PFSK-1 (cell line): ENCODE results near the gene IL20RA.

ENCODE experiments used
- FOXP2 ChIP-seq: optimal IDR thresholded peaks from 2 replicates; pipeline ENCODE3; 2011; ENCODE audit warnings: borderline replicate concordance, control low read depth, inconsistent platforms; ENCODE audit not compliant: insufficient read depth; ENCODE audit errors: extremely low read length, extremely low read depth
- POLR2AphosphoS5 ChIP-seq: IDR thresholded peaks from 2 replicates; pipeline ENCODE4 v1.6.1; 2012; ENCODE audit warnings: low read depth, mild to moderate bottlenecking, control low read depth, low read length, moderate library complexity
- SIN3A ChIP-seq: IDR thresholded peaks from 2 replicates; pipeline ENCODE4 v1.6.1; 2012; ENCODE audit warnings: mild to moderate bottlenecking, low read length, moderate library complexity, borderline replicate concordance; ENCODE audit not compliant: insufficient read depth
- TAF1 ChIP-seq: IDR thresholded peaks from 2 replicates; pipeline ENCODE4 v1.6.1; 2012; ENCODE audit warnings: low read length, control low read depth, borderline replicate concordance; ENCODE audit not compliant: insufficient read depth
- TF ChIP-seq, protein P1 (sequence below), 2 experiments: IDR thresholded peaks; 2 replicates each; pipeline versions ENCODE4 v1.6.1 to v1.8.0; 2011 to 2012; ENCODE audit warnings: low read depth in 2 of 2, low read length in 2 of 2, control low read depth in 1 of 2, inconsistent platforms in 1 of 2, mild to moderate bottlenecking in 1 of 2, moderate library complexity in 1 of 2; ENCODE audit not compliant: insufficient read depth in 1 of 2

Gene IL20RA

GRCh38 chr6:137036566-137037300, 8.0 kb downstream of the IL20RA start:
- TF ChIP-seq, protein P1, sequence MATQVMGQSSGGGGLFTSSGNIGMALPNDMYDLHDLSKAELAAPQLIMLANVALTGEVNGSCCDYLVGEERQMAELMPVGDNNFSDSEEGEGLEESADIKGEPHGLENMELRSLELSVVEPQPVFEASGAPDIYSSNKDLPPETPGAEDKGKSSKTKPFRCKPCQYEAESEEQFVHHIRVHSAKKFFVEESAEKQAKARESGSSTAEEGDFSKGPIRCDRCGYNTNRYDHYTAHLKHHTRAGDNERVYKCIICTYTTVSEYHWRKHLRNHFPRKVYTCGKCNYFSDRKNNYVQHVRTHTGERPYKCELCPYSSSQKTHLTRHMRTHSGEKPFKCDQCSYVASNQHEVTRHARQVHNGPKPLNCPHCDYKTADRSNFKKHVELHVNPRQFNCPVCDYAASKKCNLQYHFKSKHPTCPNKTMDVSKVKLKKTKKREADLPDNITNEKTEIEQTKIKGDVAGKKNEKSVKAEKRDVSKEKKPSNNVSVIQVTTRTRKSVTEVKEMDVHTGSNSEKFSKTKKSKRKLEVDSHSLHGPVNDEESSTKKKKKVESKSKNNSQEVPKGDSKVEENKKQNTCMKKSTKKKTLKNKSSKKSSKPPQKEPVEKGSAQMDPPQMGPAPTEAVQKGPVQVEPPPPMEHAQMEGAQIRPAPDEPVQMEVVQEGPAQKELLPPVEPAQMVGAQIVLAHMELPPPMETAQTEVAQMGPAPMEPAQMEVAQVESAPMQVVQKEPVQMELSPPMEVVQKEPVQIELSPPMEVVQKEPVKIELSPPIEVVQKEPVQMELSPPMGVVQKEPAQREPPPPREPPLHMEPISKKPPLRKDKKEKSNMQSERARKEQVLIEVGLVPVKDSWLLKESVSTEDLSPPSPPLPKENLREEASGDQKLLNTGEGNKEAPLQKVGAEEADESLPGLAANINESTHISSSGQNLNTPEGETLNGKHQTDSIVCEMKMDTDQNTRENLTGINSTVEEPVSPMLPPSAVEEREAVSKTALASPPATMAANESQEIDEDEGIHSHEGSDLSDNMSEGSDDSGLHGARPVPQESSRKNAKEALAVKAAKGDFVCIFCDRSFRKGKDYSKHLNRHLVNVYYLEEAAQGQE (IDR thresholded peaks at IDR 0.05; ENCODE audit: insufficient read depth in 1 of 2, low read depth in 2 of 2, low read length in 2 of 2): no peak
- TF ChIP-seq POLR2AphosphoS5 (no peak), FOXP2 (no peak), SIN3A (no peak), TAF1 (no peak)

GRCh38 chr6:137033828-137034227, 10.9 kb downstream of the IL20RA start:
- TF ChIP-seq FOXP2 (no peak), SIN3A (no peak), POLR2AphosphoS5 (no peak), TAF1 (no peak)
- TF ChIP-seq, protein P1 (IDR thresholded peaks at IDR 0.05; ENCODE audit: insufficient read depth in 1 of 2, low read depth in 2 of 2, low read length in 2 of 2): no peak

GRCh38 chr6:137031122-137031521, 13.6 kb downstream of the IL20RA start:
- TF ChIP-seq POLR2AphosphoS5 (no peak), TAF1 (no peak), FOXP2 (no peak), SIN3A (no peak)
- TF ChIP-seq, protein P1 (IDR thresholded peaks at IDR 0.05; ENCODE audit: insufficient read depth in 1 of 2, low read depth in 2 of 2, low read length in 2 of 2): no peak

GRCh38 chr6:137028912-137029311, 15.9 kb downstream of the IL20RA start:
- no peak for TF ChIP-seq TAF1
- TF ChIP-seq, protein P1 (IDR thresholded peaks at IDR 0.05; ENCODE audit: insufficient read depth in 1 of 2, low read depth in 2 of 2, low read length in 2 of 2): no peak
- TF ChIP-seq POLR2AphosphoS5: no peak
- TF ChIP-seq FOXP2: no peak
- TF ChIP-seq SIN3A: no peak
